ENCODE data around the gene ZNF189.

ZNF189 gene

DNA sequence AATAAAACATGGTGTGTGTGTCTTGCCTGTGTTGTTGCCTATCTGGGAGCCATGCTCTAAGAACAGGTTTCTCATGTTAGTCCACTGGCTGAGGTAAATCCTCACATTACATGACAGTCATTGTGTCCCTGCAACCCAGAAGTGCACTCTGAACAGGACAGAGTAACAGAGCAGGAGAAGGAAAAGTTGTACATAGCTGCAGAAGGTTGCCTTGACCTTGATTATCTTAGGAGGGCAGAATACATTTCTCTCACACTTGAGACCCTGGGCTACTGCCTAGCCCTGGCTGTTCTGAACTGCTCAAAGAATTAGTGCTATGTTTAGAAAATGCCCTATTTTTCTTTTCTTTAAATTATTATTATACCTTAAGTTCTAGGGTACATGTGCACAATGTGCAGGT is 16.9 kb downstream of the ZNF189 start:
- in situ Hi-C loops (cut with MboI; ENCODE audit: low pct_unique_long_range_greater_than_20kb, low sequenced_read_pairs, unreplicated experiment) = no loop called here
- DNase-seq (ENCODE audit: low spot score) = no peak
- no peak for TF ChIP-seq CTCF (IDR thresholded peaks at IDR 0.05; ENCODE audit: extremely low read depth, insufficient read depth, missing control alignments)

DNA sequence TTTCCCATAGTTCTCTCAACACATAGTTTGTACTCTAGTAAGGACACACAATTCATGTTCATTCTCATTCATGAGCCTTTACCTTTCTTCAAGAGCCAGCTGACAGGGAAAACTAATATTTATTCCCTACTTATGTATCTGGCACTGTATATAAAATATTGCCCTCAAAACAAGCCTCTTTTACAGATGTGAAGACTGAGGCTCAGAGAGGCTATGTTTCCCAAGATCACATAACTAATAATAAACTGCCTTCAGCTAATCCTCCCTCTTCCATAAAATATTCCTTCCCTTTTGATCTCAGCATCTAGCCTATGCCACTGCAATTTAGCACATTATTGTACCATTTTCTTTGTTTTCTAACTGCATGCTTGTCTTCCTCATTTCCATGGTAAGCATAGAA is 18.7 kb downstream of the ZNF189 start:
- in situ Hi-C loops (cut with MboI; ENCODE audit: low pct_unique_long_range_greater_than_20kb, low sequenced_read_pairs, unreplicated experiment) = no loop called here
- TF ChIP-seq CTCF (IDR thresholded peaks at IDR 0.05; ENCODE audit: extremely low read depth, insufficient read depth, missing control alignments) = no peak
- no peak for DNase-seq (ENCODE audit: low spot score)

DNA sequence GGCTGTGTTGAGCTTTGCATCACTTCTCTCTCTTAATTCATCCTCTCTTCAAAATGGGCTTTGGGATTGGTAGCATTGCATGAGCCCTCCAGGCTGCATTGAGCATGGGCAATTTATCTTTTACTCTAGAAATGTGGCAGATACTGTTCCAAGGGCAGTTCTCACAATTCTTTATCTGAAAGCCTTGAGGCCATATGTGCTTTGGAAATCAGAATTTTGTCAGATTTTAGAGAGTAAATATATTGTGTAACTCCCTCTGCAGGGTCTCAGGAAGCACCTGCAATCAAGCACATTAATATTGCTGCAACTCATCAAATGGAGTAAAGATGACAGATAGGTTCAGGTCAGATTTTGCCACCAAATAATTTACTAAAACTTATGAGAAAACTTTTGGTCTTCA is 19.3 kb downstream of the ZNF189 start:
- in situ Hi-C loops (cut with MboI; ENCODE audit: low pct_unique_long_range_greater_than_20kb, low sequenced_read_pairs, unreplicated experiment) = no loop called here
- TF ChIP-seq CTCF (IDR thresholded peaks at IDR 0.05; ENCODE audit: extremely low read depth, insufficient read depth, missing control alignments) = no peak
- DNase-seq (ENCODE audit: low spot score) = no peak

GRCh38 chr9:101418518-101419430 is 20.1 kb downstream of the ZNF189 start:
- DNase-seq (ENCODE audit: low spot score) = no peak
- no peak for TF ChIP-seq CTCF (IDR thresholded peaks at IDR 0.05; ENCODE audit: extremely low read depth, insufficient read depth, missing control alignments)
- in situ Hi-C loops (cut with MboI; ENCODE audit: low pct_unique_long_range_greater_than_20kb, low sequenced_read_pairs, unreplicated experiment) = no loop called here

- no peak for TF ChIP-seq CTCF (IDR thresholded peaks at IDR 0.05; ENCODE audit: extremely low read depth, insufficient read depth, missing control alignments)
- DNase-seq (ENCODE audit: low spot score) = no peak
- in situ Hi-C loops (cut with MboI; ENCODE audit: low pct_unique_long_range_greater_than_20kb, low sequenced_read_pairs, unreplicated experiment) = no loop called here
Measured at GRCh38 chr9:101419863-101420262, 21.2 kb downstream of the ZNF189 start.

DNA sequence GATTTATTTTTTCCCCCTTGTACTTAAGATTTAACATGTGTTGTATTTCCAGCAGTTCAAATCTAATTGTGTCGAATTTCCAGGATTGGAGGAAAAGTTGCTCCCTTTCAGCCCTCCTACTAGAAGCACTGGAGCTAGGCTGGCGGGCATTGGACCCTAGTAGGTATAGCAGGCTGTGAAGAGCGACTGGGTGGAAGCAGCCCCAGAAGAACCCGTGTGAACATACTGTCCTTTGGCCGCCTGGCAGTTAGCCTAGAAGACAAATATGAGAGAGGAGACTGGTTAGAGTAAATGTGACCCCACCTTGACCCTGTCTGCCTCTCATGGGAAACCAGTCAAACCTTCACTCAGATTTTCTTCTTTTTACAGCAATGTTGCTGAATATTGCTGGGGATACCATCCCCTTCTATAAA is 23.0 kb downstream of the ZNF189 start:
- DNase-seq (ENCODE audit: low spot score) = no peak
- no peak for TF ChIP-seq CTCF (IDR thresholded peaks at IDR 0.05; ENCODE audit: extremely low read depth, insufficient read depth, missing control alignments)
- in situ Hi-C loops (cut with MboI; ENCODE audit: low pct_unique_long_range_greater_than_20kb, low sequenced_read_pairs, unreplicated experiment) = no loop called here

Measured in GM13977 (cell line).